ENCODE data around the gene JARID2. TPM values are rescaled to one million over a fixed set of nuclear protein-coding genes. Genes with fewer than 3 reads are reported as not detected.

The JARID2 gene
- polyA plus RNA-seq, 3 donors, result 2.0 to 7.0 (median 3.8) TPM

DNA sequence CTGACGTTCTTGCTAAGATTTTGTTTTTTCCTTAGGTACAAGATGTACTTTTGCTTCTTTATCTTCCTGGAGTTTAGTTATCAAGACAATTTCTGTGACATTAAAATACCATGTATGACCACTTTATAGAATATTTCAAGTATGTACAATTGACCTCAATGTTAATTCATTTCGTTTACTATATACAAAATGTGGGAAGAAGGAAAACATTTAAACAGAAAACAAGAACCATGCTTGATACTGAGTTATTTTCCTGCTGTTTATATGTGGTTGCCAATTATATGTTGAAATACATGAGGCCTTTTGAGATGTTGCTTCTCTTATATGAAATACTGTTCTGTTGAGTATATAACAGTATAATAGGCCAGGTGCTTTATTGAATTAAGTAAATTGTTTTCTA lies 184.3 kb downstream of the JARID2 start:
- WGBS, 3 donors, result 76 to 85% (median 82%) methylated on average over 2 of the region's 2 CpGs
- H3K27ac ChIP-seq (ENCODE audit: low read depth, low read length), result no peak overlapping the region

DNA sequence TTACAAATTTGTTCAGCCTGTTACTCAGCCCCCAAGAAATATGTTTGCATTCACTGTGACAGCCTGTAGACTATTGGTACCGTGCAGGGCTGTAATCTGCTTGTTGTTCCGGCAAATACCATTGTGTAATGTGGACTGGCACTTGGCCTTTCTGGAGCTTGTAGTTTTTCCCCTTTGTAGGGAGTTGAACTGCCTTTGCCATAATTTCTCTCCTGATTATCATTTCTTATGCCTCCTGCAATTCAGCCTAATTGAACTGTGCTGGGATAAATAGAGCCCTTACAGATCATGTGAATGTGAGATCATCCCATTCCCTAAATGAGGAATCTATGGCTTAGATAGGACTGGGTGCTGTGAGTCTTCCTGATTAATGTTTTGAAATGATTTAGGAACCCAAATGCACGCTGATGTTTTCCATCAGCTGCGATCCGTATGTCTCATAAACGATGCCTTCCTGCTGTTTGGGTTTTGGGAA lies 185.1 kb downstream of the JARID2 start:
- WGBS, 3 donors, result 70 to 77% (median 73%) methylated on average over 6 of the region's 6 CpGs
- H3K27ac ChIP-seq (ENCODE audit: low read depth, low read length), result no peak overlapping the region

DNA sequence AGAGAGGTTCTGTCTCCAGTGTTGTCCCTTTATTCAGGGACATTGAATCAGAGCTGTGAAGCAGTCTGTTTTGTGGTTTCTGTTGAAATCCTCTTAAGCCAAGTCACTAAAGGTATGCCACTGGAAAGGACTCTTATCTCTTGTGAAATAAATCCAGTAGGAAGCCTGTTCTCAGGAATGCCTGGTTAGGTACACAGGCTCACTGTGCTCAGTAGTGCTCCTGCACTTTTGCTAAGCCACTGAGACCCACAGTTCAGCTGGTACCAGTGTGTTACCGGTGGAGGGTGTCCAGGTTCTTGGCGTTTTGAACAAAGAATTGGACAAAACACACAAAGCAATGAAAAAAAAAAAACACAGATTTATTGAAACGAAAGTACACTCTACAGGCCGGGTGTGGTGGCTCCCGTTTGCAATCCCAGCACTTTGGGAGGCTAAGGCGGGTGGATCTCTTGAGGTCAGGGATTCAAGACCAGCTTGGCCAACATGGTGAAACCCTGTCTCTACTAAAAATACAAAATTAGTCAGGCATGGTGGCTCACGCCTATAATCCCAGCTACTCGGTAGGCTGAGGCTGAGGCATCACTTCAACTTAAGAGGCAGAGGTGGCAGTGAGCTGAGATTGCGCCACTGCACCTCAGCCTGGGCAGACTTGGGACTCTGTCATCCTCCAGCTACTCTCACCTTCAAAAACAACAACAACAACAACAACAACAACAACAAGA lies 186.1 kb downstream of the JARID2 start:
- H3K27ac ChIP-seq (ENCODE audit: low read depth, low read length), result no peak overlapping the region
- 73 to 75% (median 74%) methylated on average over 9 of the region's 9 CpGs for WGBS, 3 donors

GRCh38 chr6:15433511-15433861 lies 187.6 kb downstream of the JARID2 start:
- no peak overlapping the region for H3K27ac ChIP-seq (ENCODE audit: low read depth, low read length)
- 17 to 82% (median 29%) methylated on average over 2 of the region's 2 CpGs for WGBS, 3 donors

DNA sequence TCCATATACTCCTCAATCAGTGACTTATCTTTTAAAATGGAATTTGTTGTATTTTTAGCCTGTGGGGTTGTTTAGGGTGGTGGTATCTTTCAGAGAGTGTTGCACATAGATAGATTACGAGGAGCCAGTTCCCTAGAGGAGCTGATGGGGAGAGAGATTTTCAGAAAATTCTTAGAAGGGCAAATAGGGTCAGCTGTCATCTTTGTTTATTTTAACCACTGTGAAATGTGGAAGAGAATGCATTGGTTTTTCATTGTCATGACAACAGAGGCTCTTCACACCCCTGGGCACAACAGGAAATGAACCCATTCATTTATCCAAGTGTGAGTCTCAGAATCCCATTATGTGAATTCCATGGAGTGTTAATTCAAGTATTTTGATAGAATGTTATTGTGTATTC lies 188.4 kb downstream of the JARID2 start:
- H3K27ac ChIP-seq (ENCODE audit: low read depth, low read length), result no peak overlapping the region
- WGBS, 3 donors, result 61 to 91% (median 62%) methylated on average over 1 of the region's 1 CpG

DNA sequence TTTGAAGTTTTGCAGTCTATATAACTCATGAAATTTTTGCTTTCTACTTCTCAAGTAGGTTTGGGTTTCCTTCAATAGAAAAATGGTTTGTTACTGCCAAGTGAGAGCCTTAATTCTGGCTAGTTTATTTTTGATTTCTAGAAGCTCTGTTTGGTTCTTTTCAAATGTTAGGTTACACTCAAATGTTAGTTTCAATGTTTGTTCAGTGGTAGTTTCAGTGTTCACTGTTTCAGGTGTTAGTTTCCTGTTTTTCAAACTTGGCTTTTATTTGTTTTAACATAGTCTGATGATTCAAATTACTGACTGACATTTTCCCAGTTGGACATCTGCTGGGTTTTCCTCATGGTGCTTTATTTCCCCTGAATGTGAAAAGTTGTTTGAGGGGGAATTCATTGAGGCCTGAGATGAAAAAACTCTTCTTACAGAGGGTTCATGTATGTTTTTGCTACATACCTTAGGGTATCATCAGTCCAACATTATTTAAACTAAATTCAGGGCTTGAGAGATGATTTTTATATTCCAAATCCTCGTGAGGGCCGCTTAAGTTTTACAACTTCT lies 189.0 kb downstream of the JARID2 start:
- H3K27ac ChIP-seq (ENCODE audit: low read depth, low read length), result no peak overlapping the region
- WGBS, 3 donors, result 94 to 100% (median 94%) methylated on average over 2 of the region's 2 CpGs

GRCh38 chr6:15435468-15435867 lies 189.6 kb downstream of the JARID2 start:
- 69 to 88% (median 84%) methylated on average over 1 of the region's 1 CpG for WGBS, 3 donors
- no peak overlapping the region for H3K27ac ChIP-seq (ENCODE audit: low read depth, low read length)

- 89 to 95% (median 92%) methylated on average over 3 of the region's 3 CpGs for WGBS, 3 donors
- no peak overlapping the region for H3K27ac ChIP-seq (ENCODE audit: low read depth, low read length)
Measured at GRCh38 chr6:15436451-15436850, 190.6 kb downstream of the JARID2 start.

DNA sequence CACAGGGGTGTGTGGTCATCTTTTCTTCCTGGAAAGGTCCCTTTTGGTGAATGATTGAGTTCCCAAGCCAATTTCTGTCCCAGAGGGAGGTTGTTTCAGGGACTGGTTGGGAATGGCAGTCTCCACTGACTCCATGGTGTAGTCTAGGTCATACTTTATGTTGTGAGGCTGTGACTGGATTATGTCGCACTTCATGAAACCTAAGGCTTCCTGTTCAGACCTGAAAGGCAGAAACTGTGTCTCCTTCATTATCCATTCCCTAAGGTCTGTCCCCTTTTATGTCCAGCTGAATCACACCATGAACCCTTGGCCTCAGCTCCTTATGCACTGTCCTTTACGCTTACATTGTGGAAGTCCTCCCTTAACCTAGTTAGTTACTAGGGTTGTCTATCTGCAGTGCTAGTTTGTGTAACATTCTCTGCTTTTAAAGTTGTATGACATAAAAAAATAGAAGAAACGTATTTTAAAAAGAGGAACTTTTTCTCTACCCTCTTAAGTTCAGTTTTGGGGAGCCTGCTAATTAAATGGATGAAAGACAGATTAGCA lies 191.3 kb downstream of the JARID2 start:
- H3K27ac ChIP-seq (ENCODE audit: low read depth, low read length), result no peak overlapping the region
- WGBS, 3 donors, result 66 to 89% (median 75%) methylated on average over 3 of the region's 3 CpGs

DNA sequence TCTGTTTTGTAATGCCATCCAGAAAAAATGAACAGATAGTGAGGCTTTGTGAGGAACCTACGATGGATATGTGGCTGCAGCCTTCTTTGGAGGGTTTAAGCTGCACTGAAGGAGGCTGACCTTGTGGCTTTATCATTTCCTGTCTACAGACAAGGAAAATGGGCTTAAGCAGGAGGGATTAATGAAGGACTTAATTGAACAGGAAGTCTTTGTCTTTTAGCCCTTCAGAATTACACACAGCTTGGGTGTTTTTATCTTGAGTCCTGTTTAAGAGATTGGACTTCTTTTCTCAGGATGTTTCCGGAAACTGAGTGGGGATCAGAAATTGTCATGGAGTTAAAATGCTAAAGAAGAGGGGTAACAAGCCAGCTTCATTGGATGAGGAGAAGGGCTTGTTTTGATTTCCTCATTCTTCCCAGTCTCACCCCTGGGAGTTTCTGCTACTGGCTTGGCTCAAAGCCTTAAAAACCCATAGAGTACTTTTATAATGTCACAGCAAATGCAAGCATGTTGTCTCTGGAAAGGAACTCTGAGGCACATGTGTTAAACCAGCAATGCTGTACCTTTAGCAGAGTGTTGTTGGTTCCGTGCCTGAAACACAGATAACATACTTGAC lies 193.6 kb downstream of the JARID2 start:
- WGBS, 3 donors, result 54 to 66% (median 60%) methylated on average over 3 of the region's 3 CpGs
- H3K27ac ChIP-seq (ENCODE audit: low read depth, low read length), result no peak overlapping the region

- no peak overlapping the region for H3K27ac ChIP-seq (ENCODE audit: low read depth, low read length)
- 70 to 78% (median 72%) methylated on average over 9 of the region's 9 CpGs for WGBS, 3 donors
Measured at GRCh38 chr6:15440040-15440439, 194.2 kb downstream of the JARID2 start.

DNA sequence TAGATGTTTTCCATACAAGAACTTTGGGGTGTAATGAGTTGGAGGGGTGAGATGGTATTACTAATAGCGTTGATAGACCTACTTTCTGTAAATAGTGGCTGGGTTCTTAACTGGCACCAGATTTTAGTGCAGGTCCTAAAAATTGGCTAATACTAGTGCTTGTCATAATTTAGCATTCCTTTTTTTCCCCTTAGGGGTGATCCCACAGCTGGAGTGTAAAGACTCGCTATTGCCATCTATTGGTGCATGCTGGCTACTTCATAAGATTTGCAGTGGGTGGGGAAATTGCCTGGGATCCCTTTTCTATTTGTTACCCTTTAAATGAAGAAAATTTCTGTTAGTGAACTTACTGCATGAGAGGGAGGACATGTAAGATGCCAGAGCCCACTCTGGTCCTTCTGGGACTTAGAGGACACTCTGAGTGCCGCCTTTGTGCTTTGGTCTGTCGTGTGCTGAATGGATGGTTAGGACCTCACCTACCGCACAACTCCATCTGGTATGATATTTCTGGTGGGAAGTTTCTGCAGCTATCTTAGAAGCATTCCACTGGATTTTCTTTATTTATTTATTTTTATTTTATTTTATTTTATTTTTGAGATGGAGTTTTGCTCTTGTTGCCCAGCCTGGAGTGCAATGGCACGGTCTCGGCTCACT lies 195.5 kb downstream of the JARID2 start:
- 68 to 73% (median 72%) methylated on average over 7 of the region's 7 CpGs for WGBS, 3 donors
- no peak overlapping the region for H3K27ac ChIP-seq (ENCODE audit: low read depth, low read length)

- WGBS, 3 donors, result 53 to 69% (median 59%) methylated on average over 4 of the region's 4 CpGs
- H3K27ac ChIP-seq (ENCODE audit: low read depth, low read length), result no peak overlapping the region
Measured at GRCh38 chr6:15441981-15442380, 196.1 kb downstream of the JARID2 start.

DNA sequence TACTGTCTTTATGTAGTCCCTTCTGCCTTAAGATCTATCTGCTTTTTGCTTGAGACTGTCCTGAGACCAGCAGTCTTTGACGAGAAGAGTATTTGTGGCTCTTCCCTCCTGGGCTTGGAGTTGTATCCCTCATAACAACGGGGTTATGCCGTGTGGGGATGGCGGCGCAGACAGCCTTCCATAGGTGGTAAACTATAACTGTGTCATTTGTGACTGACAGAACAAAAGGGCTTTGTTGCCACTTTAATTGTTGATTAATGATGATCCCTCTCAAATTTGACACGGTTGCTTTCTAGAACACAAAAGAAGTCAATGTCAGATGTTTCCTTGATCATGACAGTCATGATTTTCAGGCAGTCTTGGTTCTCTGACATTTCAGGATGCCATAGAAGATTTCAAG lies 196.6 kb downstream of the JARID2 start:
- no peak overlapping the region for H3K27ac ChIP-seq (ENCODE audit: low read depth, low read length)
- 83 to 87% (median 83%) methylated on average over 6 of the region's 6 CpGs for WGBS, 3 donors

DNA sequence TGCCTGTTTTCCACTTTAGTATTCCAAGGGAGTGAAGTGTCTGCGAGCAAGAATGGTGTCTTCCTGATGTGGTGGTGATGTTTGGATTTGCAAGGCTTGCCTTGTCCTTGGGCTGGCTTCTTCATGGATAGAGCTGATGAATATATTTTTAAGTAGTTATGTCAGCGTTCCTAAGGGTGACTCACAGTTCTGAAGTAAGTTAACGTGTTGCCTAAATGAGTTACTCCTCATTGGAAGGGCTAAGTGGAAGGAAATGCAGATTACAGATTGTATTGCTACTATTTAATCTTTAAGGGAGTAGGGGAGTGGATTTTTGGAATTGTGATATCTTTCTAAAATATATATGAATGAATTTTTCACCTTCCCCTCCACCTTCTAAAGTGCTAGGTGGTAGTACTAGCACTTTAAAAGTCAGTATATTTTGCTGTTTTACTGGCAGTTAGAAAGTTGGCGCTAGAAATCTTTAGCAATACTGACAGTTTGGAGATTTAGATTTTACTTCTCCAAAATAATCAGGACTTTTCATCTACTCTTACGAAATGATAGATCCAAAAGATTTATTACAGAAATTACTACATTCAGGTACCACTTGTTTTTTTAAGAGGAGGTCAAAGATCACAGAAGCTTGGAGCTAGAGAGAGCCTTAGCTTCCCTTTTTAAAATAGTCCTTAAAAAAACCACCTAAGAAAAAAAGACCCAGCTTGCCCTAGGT lies 197.4 kb downstream of the JARID2 start:
- 35 to 71% (median 46%) methylated on average over 5 of the region's 5 CpGs for WGBS, 3 donors
- no peak overlapping the region for H3K27ac ChIP-seq (ENCODE audit: low read depth, low read length)

DNA sequence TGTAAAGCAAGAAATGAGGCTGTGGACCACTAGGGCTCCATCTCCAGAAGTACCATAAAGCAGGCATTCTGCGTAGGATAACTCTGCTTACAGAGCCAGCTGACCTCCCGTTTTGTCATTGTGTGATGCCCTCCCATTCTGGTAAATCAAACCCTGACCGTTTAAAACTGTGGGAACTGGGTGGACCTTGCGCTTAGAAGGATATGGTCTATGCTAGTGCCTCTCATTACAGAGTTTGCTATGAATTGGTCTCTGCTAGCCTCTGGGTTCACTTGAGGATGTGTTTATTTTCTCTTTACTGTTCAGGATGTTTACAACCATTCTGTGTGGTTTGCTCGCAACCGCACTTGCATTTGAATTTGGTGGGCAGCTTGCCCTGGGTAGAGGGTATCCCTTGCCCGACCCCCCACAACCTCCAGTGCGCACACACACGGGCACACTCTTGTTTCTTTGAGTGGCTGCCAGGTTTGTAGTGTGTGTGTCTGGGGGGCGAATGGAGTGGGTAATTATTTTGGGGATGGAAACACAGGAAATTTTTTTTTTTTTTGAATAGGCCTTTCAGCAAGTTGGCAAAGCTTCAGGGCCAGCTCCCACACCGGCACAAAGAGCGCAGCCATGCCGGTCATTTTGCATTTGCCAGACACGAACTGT lies 198.3 kb downstream of the JARID2 start:
- H3K27ac ChIP-seq (ENCODE audit: low read depth, low read length), result no peak overlapping the region
- WGBS, 3 donors, result 48 to 71% (median 50%) methylated on average over 14 of the region's 14 CpGs

- H3K27ac ChIP-seq (ENCODE audit: low read depth, low read length), result no peak overlapping the region
- WGBS, 3 donors, result 46 to 59% (median 48%) methylated on average over 3 of the region's 3 CpGs
Measured at GRCh38 chr6:15444881-15445280, 199.0 kb downstream of the JARID2 start.

Data from adipose tissue (tissue), 3 donors.